AG09319 (cell line): ENCODE results near the gene ABCB1.

Experiments used
- DNase-seq: peaks from one replicate; pipeline ENCODE4 v3.0.0-alpha.2; 2010; ENCODE audit warnings: low read depth; ENCODE audit errors: extremely low read depth
- CTCF ChIP-seq: IDR thresholded peaks from 2 replicates; pipeline ENCODE4 v1.5.1; 2011; ENCODE audit warnings: low read depth, mild to moderate bottlenecking, inconsistent platforms, low read length, moderate library complexity

Gene ABCB1

GRCh38 chr7:87506246-87507180 lies 94.2 kb downstream of the ABCB1 start:
- DNase-seq = peak; percentile 7
- peak; percentile 53 for TF ChIP-seq CTCF

DNA sequence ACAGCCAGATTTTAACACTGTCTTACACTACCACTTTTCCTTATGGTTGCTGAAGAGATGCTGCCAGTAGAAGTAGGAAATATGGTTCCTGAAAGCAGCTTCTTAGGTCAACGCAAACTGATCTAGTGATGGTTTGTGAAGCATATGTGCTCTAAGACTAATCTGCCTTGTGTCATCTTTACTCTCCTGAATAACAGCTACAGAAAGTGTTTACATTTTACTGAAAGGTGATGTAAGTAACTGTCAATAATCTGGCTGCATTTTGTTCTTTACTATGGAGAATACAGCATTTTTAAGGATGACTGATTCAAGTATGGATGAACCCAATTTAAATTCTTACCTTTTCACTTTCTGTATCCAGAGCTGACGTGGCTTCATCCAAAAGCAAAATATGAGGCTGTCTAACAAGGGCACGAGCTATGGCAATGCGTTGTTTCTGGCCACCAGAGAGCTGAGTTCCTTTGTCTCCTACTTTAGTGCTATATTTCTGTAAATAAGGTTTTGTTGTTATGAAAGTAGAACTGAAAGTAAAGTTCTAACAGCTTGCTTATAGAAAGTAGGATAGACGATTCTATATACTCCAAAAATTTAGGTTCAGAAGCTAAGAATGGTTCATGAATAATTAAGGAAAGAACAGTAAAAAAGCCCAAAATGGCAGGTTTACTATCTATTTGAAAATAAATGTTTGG lies 95.0 kb downstream of the ABCB1 start:
- DNase-seq = no peak
- TF ChIP-seq CTCF = no peak

DNA sequence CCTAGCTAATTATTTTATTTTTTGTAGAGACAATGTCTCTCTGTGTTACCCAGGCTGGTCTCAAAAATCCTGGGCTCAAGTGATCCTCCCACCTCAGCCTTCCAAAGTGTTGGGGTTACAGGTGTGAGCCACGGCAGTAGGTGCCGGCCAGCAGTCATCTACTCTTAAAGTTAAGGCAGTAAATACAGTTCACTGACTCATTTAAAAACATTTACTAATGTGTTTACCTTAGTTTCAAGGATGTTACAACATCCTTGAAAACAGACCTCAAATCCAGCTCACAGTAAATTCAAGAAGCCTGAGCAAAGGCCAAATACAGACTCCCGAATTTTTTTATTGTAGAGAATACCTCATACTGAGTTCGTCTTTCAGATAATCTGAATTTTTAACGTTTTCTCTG lies 95.6 kb downstream of the ABCB1 start:
- TF ChIP-seq CTCF = no peak
- no peak for DNase-seq

DNA sequence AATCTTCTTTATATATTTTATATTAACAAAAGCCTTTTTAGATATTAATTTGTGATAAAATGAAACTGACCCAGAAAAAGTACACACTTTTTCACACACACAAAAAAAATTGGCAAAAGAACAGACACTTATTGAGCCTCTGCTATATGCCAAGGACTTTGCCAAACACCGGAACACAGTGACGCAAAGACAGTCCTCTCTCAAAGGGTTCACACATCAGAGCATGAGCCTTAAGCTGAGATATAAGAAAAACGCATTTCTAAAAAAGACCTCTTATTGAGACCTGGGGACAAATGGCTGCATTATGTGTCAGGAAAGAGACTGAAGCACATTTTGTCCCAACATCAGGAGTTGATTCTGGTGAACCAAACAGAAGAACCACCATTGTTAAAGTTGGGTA lies 101.2 kb downstream of the ABCB1 start:
- no peak for DNase-seq
- TF ChIP-seq CTCF = no peak

DNA sequence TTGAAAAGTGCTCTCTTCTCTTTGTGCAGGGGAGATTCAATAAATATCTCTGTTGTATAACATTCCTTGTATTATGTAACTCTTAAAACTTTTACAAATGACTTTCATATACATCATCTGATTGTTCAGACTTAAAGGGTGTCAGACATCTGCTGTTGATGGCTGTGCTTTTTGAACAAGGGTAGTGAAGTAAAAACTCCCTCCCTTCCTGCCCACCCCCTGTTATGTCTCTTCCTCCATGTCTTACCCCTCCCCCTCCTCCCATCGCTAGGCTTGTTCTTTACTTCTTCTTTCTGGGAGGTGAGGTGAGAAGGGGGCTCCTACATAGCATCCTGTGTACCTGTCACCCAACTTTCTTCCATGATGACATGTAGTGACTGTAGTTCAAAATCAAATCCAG lies 101.8 kb downstream of the ABCB1 start:
- TF ChIP-seq CTCF = no peak
- DNase-seq = no peak

DNA sequence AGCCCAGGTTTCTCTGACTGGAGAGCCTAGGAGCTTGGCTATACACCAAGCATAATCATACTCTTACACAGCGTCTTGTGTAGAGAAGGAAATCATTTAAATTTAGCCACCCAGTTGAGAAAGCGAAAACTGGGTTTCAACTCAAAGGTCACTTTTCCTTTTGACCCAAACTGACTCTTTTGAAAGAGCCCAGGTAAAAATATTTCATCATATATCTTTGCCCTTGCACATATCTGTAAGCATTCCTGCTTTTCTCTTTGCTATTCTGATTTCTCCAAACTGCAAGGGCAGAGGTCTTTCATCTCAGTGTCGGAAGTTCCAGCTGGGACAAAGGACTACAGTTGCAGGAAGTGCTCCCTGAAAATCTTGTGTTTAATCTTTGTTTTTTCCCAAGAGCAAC lies 103.2 kb downstream of the ABCB1 start:
- DNase-seq = no peak
- TF ChIP-seq CTCF = no peak

GRCh38 chr7:87495366-87495765 lies 105.3 kb downstream of the ABCB1 start:
- no peak for TF ChIP-seq CTCF

More at GRCh38 chr7:87495366-87495765, 105.3 kb downstream of the ABCB1 start:
- DNase-seq = no peak
